GM21360 (cell line): ENCODE data around the gene ATF5.

ENCODE experiments used
- ATAC-seq: cut with Tn5 transposase; IDR thresholded peaks from one replicate; pipeline ENCODE4 v1.9.1; 2021; ENCODE audit warnings: mild to moderate bottlenecking, moderate library complexity; ENCODE audit not compliant: unreplicated experiment

ATF5 gene

DNA sequence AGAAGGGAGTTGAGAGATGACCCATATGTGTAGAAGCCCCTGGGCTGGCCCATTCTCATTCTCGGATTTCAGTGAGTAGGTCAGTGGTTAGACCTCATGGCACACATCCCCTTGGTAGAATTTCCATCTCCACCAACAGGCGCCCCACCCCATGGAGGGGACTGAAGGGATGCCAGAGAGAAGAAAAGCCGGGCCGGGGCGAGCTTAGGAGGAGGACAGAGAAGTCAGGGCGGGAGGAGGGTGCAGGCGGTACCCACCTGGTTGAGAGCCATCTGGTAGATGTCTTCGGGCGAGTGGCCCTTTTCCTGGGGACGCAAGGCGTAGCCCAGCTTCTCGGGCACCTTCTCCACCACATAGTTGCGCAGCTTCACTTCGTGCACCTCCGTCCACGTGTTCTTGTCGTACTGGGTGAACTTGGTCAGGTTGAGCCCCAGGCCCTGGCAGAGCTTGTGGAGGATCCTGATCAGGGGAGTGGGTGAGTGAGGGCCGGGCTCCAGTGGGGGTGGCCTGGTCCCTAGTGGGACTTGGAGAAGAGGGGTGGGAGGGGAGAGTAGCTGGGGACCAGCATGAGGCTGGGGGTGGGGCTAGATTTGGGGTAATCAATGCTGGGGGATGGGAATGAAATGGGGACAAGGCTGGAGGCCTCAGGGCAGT, 34.9 kb upstream of the ATF5 start:
- no peak for ATAC-seq

- no peak for ATAC-seq
These were observed 34.0 kb upstream of the ATF5 start for GRCh38 chr19:49894879-49895565.

DNA sequence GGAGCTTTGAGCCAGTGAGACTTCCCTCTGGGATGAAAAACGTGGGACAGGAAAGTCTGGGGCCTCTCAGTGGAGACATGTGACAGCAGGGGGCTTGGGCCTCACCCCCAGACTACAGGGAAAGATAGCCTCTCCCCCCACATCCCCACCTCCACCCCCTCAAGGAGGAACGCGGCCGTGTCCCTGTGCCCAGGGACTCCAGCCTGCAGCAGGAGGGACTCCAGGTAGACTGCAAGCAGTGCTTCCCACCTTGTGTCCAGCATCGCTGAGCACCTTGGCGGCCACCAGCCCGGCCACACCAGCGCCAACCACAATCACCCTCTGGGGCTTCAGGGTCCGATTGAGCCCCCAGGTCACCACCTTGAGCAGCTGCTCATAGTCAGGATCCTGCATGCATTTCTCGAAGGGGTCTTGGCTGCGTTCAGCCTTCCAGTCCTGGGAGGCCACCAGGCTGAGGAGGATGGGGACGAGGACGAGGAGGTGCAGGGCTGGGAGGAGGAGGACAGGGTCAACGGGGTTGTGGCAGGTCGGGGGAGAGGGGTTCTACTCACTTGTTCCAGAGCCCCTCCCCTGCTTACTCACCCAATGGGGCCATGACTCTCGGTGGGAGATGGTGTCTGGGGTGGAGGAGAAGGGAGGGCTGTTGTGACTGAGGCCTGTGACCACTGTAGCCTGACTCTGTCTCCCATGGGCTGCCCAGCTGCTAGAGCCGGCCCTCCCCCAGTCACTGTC, 33.3 kb upstream of the ATF5 start:
- ATAC-seq: no peak

DNA sequence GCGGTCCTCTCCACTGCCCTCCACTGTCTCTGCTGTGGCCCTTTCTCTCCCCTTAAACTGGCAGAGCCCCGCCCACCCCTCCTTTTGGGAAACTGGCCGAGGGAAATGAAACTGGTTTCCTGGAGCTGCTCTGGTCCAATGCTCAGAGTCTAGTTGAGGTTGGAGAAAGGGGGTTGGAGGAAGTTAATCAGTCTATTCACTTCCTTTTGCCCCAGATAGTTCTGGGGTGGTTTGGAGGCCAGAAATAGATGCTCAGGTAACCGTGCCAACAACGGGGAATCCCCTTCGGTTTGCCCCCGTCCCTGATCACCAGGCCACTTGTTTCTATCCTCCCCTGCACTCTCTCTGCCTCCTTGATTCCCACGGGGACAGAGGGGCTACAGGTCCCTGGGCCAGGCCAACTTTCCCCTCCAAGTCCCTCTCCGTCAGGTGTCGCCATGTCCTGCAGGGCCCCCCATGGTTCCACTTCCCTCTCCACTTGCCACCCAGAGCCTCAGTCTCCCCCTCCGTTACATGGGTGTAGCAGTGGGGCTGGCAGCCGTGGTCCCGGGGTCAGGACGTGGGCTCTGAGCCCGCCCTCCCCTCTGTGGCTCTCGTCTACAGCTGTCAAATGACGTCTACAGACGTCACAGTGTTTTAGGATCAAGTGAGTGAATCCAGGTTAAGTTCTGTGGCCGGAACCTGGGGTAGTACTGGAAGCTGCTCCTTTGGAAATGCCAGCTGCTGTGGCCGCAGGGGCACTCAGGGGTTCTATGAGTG, 32.0 kb upstream of the ATF5 start, which contains the start of gene IL4I1:
Gene IL4I1, minus strand, starts transcription at position 25 of the 759 bp plus-strand sequence. CDS start 727 bp downstream, outside the sequence.
- peak; percentile 43 for ATAC-seq

- no peak for ATAC-seq
These were observed 24.9 kb upstream of the ATF5 start for GRCh38 chr19:49904136-49904535.

- ATAC-seq: no peak
These were observed 22.0 kb upstream of the ATF5 start for GRCh38 chr19:49906879-49907564.

DNA sequence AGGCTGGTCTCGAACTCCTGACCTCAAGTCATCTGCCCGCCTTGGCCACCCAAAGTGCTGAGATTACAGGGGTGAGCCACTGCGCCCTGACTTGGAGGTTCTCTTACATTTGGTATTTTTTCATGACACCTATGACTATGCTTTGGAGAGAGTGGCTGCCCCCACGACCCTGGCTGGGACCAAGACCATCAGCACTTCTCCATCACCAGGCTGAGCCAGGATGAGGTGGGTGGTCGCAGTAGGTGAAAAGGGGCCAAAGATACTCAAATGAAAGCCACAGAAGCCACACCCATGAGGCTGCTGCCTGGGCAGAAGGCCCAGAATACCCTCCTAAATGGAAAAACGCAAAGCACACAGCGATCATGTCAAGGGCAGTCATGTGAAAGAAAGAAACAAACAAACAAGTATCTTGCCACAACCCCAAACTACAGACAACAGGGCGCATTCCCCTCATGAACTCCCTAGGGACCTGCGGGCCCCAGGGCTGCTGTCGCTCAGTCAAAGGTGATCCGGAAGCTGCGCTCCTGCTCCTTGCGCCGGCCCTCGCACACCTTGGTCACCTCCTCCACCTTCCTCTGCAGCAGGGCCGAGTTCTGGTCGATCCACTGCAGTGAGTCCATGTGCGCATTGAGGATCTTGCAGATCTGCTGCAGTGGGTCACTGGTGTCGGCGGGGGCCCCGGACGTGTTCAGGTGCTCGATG, 21.1 kb upstream of the ATF5 start:
- ATAC-seq: no peak

- ATAC-seq: no peak
These were observed 20.3 kb upstream of the ATF5 start for GRCh38 chr19:49908480-49909420.

DNA sequence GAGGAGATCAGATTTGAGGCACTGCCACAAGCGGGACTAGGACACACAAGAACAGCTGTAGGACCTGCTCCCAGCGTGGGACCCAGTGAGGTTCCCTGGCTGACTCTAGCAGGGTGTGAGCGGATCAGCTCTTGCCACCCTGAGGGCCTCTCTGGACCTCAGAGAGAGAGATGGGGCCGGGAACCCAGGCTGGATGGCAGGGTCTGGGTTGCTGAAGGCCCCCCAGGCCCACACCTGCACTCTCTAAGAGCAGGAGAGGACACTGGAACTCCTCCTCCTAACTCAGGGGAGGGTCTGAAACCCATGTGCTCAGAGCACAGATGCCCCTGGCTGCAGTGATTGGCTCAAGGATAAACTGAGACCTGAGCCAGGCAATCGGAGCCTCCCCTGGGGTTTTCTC, 18.8 kb upstream of the ATF5 start:
- no peak for ATAC-seq

GRCh38 chr19:49911381-49912145, 17.4 kb upstream of the ATF5 start:
- ATAC-seq: no peak

- ATAC-seq: no peak
These were observed 15.9 kb upstream of the ATF5 start for GRCh38 chr19:49912965-49913685.

- no peak for ATAC-seq
These were observed 15.3 kb upstream of the ATF5 start for GRCh38 chr19:49913720-49914119.

DNA sequence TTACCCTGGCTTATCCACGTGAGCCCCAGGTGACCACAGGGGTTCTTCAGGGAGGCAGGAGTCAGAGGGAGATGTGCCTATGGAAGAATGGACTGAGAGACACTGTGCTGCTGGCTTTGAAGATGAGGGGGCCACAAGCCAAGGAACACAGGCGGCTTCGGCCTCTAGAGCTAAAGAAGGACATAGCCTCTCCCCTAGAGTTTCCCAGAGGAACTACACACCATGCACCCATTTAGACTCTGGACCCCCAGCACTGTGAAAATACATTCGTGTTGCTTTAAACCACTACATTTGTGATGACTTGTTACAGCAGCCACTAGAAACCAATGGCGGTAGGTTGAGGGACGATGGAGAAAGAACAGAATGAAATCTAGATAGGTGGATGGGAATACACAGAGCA, 13.7 kb upstream of the ATF5 start:
- ATAC-seq: no peak

- no peak for ATAC-seq
These were observed 11.9 kb upstream of the ATF5 start for GRCh38 chr19:49916839-49917733.

- ATAC-seq: no peak
These were observed 10.9 kb upstream of the ATF5 start for GRCh38 chr19:49918089-49918488.

DNA sequence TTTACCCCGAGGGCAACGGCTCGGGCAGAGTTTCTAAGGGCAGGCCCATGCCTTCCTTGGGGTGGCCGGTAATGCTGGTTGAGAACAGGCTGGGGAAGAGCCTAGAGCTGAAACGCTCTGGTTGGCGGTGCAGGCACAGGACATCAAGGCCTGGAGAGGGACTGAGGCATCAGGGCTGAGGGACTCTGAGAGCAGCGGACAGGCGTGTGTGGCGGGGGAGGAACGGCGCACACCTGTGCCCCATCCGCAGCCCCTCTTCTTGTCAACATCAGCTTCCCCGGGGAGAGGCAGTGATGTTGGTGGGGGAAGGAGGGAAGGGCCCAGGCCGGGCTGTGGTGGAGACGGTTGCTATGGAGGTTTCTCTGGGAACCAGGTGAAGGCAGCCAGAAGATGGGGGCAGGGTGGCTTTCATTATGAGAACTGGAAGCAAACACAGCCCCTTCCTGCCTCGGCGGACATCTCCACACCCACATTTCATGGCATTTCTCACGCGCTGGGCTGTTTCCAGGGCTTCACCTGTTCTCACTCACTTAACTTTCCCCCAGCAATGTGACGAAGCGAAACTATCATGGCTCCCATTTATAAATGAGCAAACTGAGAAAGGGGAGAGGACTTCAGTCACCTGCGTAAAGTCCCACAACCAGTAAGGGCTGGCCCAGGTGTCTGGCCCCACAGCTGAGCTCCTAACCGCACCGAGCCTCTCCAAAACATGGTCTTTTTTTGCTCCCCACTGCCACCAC, 8.2 kb upstream of the ATF5 start:
- ATAC-seq: no peak
